Ectodermal cell (in vitro differentiated cells): ENCODE data around the gene ABLIM1.

Source experiments
- H3K27ac ChIP-seq: 2 replicates; pipeline ENCODE4 v1.7.0; 2013; ENCODE audit warnings: mild to moderate bottlenecking, low read depth, low read length; ENCODE audit not compliant: insufficient read depth, poor library complexity, severe bottlenecking
- H3K27me3 ChIP-seq: 2 replicates; pipeline ENCODE4 v1.7.0; 2013; ENCODE audit warnings: mild to moderate bottlenecking, low read length; ENCODE audit not compliant: insufficient read depth, control insufficient read depth, poor library complexity, severe bottlenecking
- H3K36me3 ChIP-seq: one replicate; pipeline ENCODE4 v1.7.0; 2013; ENCODE audit warnings: low read length; ENCODE audit not compliant: control insufficient read depth, insufficient read depth
- H3K4me1 ChIP-seq: one replicate; pipeline ENCODE4 v1.7.0; 2013; ENCODE audit warnings: low read length; ENCODE audit not compliant: control insufficient read depth, insufficient read depth
- H3K4me3 ChIP-seq: 2 replicates; pipeline ENCODE4 v1.7.0; 2013; ENCODE audit warnings: low read depth, low read length, control low read depth; ENCODE audit not compliant: insufficient read depth
- H3K9me3 ChIP-seq: 2 replicates; pipeline ENCODE4 v1.7.0; 2013; ENCODE audit warnings: mild to moderate bottlenecking, low read length, moderate library complexity; ENCODE audit not compliant: control insufficient read depth
- WGBS, 2 experiments: methylation state at CpG; one replicate each; pipeline ENCODE4 v1.1.7; 2013; ENCODE audit warnings: missing lambda C conversion rate in 2 of 2; 5-methylcytosine and 5-hydroxymethylcytosine counted together

Gene ABLIM1

GRCh38 chr10:114523876-114524275, 134.2 kb downstream of the ABLIM1 start:
- no peak overlapping the region for H3K4me3 ChIP-seq
- H3K4me1 ChIP-seq = peaks cover 45% of the 10 kb centered on the region
- no peaks in the 10 kb centered on the region for H3K9me3 ChIP-seq
- no peak overlapping the region for H3K27ac ChIP-seq
- H3K36me3 ChIP-seq = no peaks in the 10 kb centered on the region
- 90 to 96% methylated on average over 3 of the region's 3 CpGs for WGBS, 2 experiments
- no peaks in the 10 kb centered on the region for H3K27me3 ChIP-seq

GRCh38 chr10:114521255-114521654, 136.8 kb downstream of the ABLIM1 start:
- no peaks in the 10 kb centered on the region for H3K36me3 ChIP-seq
- H3K4me3 ChIP-seq = no peak overlapping the region
- no peaks in the 10 kb centered on the region for H3K27me3 ChIP-seq
- 96 to 98% methylated on average over 3 of the region's 3 CpGs for WGBS, 2 experiments
- peaks cover 43% of the 10 kb centered on the region for H3K4me1 ChIP-seq
- no peaks in the 10 kb centered on the region for H3K9me3 ChIP-seq
- H3K27ac ChIP-seq = no peak overlapping the region

GRCh38 chr10:114520453-114520852, 137.6 kb downstream of the ABLIM1 start:
- Histone ChIP-seq H3K36me3 (no peaks in the 10 kb centered on the region), H3K27me3 (no peaks in the 10 kb centered on the region), H3K27ac (no peak overlapping the region), H3K4me3 (no peak overlapping the region), H3K9me3 (no peaks in the 10 kb centered on the region), H3K4me1 (peaks cover 41% of the 10 kb centered on the region)
- 85 to 86% methylated on average over 4 of the region's 4 CpGs for WGBS, 2 experiments

GRCh38 chr10:114519756-114520293, 138.2 kb downstream of the ABLIM1 start:
- 95 to 97% methylated on average over 2 of the region's 2 CpGs for WGBS, 2 experiments
- Histone ChIP-seq H3K4me1 (peaks cover 35% of the 10 kb centered on the region), H3K4me3 (no peak overlapping the region), H3K27ac (no peak overlapping the region), H3K36me3 (no peaks in the 10 kb centered on the region), H3K27me3 (no peaks in the 10 kb centered on the region), H3K9me3 (no peaks in the 10 kb centered on the region)

GRCh38 chr10:114519306-114519669, 138.8 kb downstream of the ABLIM1 start:
- H3K4me3 ChIP-seq = no peak overlapping the region
- WGBS, 2 experiments = 73 to 79% methylated on average over 5 of the region's 5 CpGs
- peaks cover 31% of the 10 kb centered on the region for H3K4me1 ChIP-seq
- H3K36me3 ChIP-seq = no peaks in the 10 kb centered on the region
- H3K27ac ChIP-seq = no peak overlapping the region
- H3K27me3 ChIP-seq = no peaks in the 10 kb centered on the region
- no peaks in the 10 kb centered on the region for H3K9me3 ChIP-seq

- no peak overlapping the region for H3K4me3 ChIP-seq
- no peaks in the 10 kb centered on the region for H3K36me3 ChIP-seq
- H3K27me3 ChIP-seq = no peaks in the 10 kb centered on the region
- WGBS, 2 experiments = 91% methylated on average over 4 of the region's 4 CpGs
- H3K9me3 ChIP-seq = no peaks in the 10 kb centered on the region
- no peak overlapping the region for H3K27ac ChIP-seq
- H3K4me1 ChIP-seq = peaks cover 26% of the 10 kb centered on the region
Observed at GRCh38 chr10:114518401-114519305, 139.4 kb downstream of the ABLIM1 start.

GRCh38 chr10:114517368-114518250, 140.5 kb downstream of the ABLIM1 start:
- WGBS, 2 experiments = 94 to 96% methylated on average over 13 of the region's 14 CpGs
- H3K4me3 ChIP-seq = no peak overlapping the region
- no peak overlapping the region for H3K27ac ChIP-seq
- H3K9me3 ChIP-seq = no peaks in the 10 kb centered on the region
- no peaks in the 10 kb centered on the region for H3K27me3 ChIP-seq
- H3K4me1 ChIP-seq = peaks cover 25% of the 10 kb centered on the region
- no peaks in the 10 kb centered on the region for H3K36me3 ChIP-seq

GRCh38 chr10:114516356-114516755, 141.7 kb downstream of the ABLIM1 start:
- peaks cover 14% of the 10 kb centered on the region for H3K4me1 ChIP-seq
- no peaks in the 10 kb centered on the region for H3K36me3 ChIP-seq
- 89 to 94% methylated on average over 3 of the region's 3 CpGs for WGBS, 2 experiments
- H3K4me3 ChIP-seq = no peak overlapping the region
- no peaks in the 10 kb centered on the region for H3K9me3 ChIP-seq
- no peak overlapping the region for H3K27ac ChIP-seq
- no peaks in the 10 kb centered on the region for H3K27me3 ChIP-seq

GRCh38 chr10:114515298-114515914, 142.7 kb downstream of the ABLIM1 start:
- no peak overlapping the region for H3K27ac ChIP-seq
- no peak overlapping the region for H3K4me3 ChIP-seq
- WGBS, 2 experiments = 79 to 86% methylated on average over 6 of the region's 6 CpGs
- peaks cover 14% of the 10 kb centered on the region for H3K4me1 ChIP-seq
- H3K9me3 ChIP-seq = no peaks in the 10 kb centered on the region
- H3K27me3 ChIP-seq = no peaks in the 10 kb centered on the region
- no peaks in the 10 kb centered on the region for H3K36me3 ChIP-seq
